Suprapubic skin (tissue), 4 donors: ENCODE measurements around the gene SHISA9. TPM values are rescaled to one million over a fixed set of nuclear protein-coding genes. Genes with fewer than 3 reads are reported as not detected.

Source experiments
- DNase-seq, 2 donors: peaks; one replicate each; pipeline ENCODE4 v3.0.0-alpha.2; 2019; ENCODE audit warnings: low spot score in 2 of 2
- H3K27ac ChIP-seq: fragments of 200-600 bp; sonication (generic); one replicate; pipeline ENCODE4 v1.5.1; 2019
- H3K27me3 ChIP-seq: fragments of 200-600 bp; sonication (generic); one replicate; pipeline ENCODE4 v1.5.1; 2019
- H3K36me3 ChIP-seq: fragments of 200-600 bp; sonication (generic); one replicate; pipeline ENCODE4 v1.5.1; 2019
- H3K4me1 ChIP-seq: fragments of 200-600 bp; sonication (generic); one replicate; pipeline ENCODE4 v1.5.1; 2019
- H3K4me3 ChIP-seq: fragments of 200-600 bp; sonication (generic); one replicate; pipeline ENCODE4 v1.5.1; 2019; ENCODE audit warnings: mild to moderate bottlenecking
- H3K9me3 ChIP-seq: fragments of 200-600 bp; sonication (generic); one replicate; pipeline ENCODE4 v1.5.1; 2019
- CTCF ChIP-seq, 2 donors: fragments of 200-600 bp in 1 of 2; fragments of 450-650 bp in 1 of 2; sonication (generic) in 1 of 2; IDR thresholded peaks; one replicate each; pipeline ENCODE4 v1.5.1; 2016 to 2019; ENCODE audit warnings: antibody characterized with exemption in 2 of 2, mild to moderate bottlenecking in 1 of 2, moderate library complexity in 1 of 2
- EP300 ChIP-seq: sonication (generic); formaldehyde crosslinking; IDR thresholded peaks from one replicate; pipeline ENCODE4 v1.6.1; 2017; ENCODE audit warnings: antibody characterized with exemption
- POLR2A ChIP-seq, 2 donors: fragments of 450-650 bp; IDR thresholded peaks; one replicate each; pipeline ENCODE4 v1.6.1; 2017; ENCODE audit warnings: antibody characterized with exemption in 2 of 2, mild to moderate bottlenecking in 2 of 2, moderate library complexity in 2 of 2
- POLR2AphosphoS5 ChIP-seq, 3 donors: sonication (generic); formaldehyde crosslinking; IDR thresholded peaks; one replicate each; pipeline ENCODE4 v1.6.1; 2017; ENCODE audit warnings: antibody characterized with exemption in 3 of 3
- WGBS: methylation state at CpG from one replicate; pipeline ENCODE4 v1.1.5; 2018; 5-methylcytosine and 5-hydroxymethylcytosine counted together
- total RNA-seq, 4 donors: library from RNA; depleted of rRNA; stranded (reverse); fragments of >200 nt; gene quantifications; one replicate each; pipeline ENCODE4 v1.1.0, GENCODE V29; 2016

The SHISA9 gene
- total RNA-seq, 4 donors from 2014 or later = 0.26 to 1.9 (median 1.2) TPM

GRCh38 chr16:12942861-12943260 is 41.5 kb downstream of the SHISA9 start:
- DNase-seq = no peak
- whole genome bisulfite sequencing = 64% methylated on average over 5 of the region's 5 CpGs
- no peaks in the 10 kb centered on the region for H3K36me3 ChIP-seq
- no peaks in the 10 kb centered on the region for H3K27me3 ChIP-seq
- no peak overlapping the region for H3K27ac ChIP-seq
- H3K4me3 ChIP-seq = no peak overlapping the region
- no peaks in the 10 kb centered on the region for H3K9me3 ChIP-seq
- H3K4me1 ChIP-seq = no peaks in the 10 kb centered on the region
- TF ChIP-seq EP300 (no peak), CTCF (IDR thresholded peaks at IDR 0.05) (no peak), POLR2AphosphoS5 (IDR thresholded peaks at IDR 0.05) (no peak), POLR2A (IDR thresholded peaks at IDR 0.05) (no peak)

- Histone ChIP-seq H3K27ac (no peak overlapping the region), H3K4me3 (no peak overlapping the region), H3K36me3 (no peaks in the 10 kb centered on the region), H3K27me3 (no peaks in the 10 kb centered on the region), H3K9me3 (no peaks in the 10 kb centered on the region), H3K4me1 (no peaks in the 10 kb centered on the region)
- WGBS = 73% methylated on average over 3 of the region's 3 CpGs
- DNase-seq = no peak
- no peak for TF ChIP-seq CTCF (IDR thresholded peaks at IDR 0.05)
- TF ChIP-seq POLR2AphosphoS5 (IDR thresholded peaks at IDR 0.05) = no peak
- TF ChIP-seq POLR2A (IDR thresholded peaks at IDR 0.05) = no peak
- TF ChIP-seq EP300 = no peak
These were observed 42.9 kb downstream of the SHISA9 start for GRCh38 chr16:12944300-12944699.

GRCh38 chr16:12951392-12951791 is 50.0 kb downstream of the SHISA9 start:
- WGBS = 76% methylated on average over 1 of the region's 1 CpG
- Histone ChIP-seq H3K27ac (no peak overlapping the region), H3K27me3 (no peaks in the 10 kb centered on the region), H3K4me3 (no peak overlapping the region), H3K36me3 (no peaks in the 10 kb centered on the region), H3K9me3 (no peaks in the 10 kb centered on the region), H3K4me1 (no peaks in the 10 kb centered on the region)
- DNase-seq = no peak
- TF ChIP-seq POLR2AphosphoS5 (IDR thresholded peaks at IDR 0.05) (no peak), POLR2A (IDR thresholded peaks at IDR 0.05) (no peak), CTCF (IDR thresholded peaks at IDR 0.05) (no peak), EP300 (no peak)

- H3K9me3 ChIP-seq = no peaks in the 10 kb centered on the region
- no peak overlapping the region for H3K4me3 ChIP-seq
- TF ChIP-seq POLR2A (IDR thresholded peaks at IDR 0.05) (no peak), CTCF (IDR thresholded peaks at IDR 0.05) (no peak), POLR2AphosphoS5 (IDR thresholded peaks at IDR 0.05) (no peak), EP300 (no peak)
- H3K4me1 ChIP-seq = no peaks in the 10 kb centered on the region
- DNase-seq = no peak
- no peak overlapping the region for H3K27ac ChIP-seq
- H3K27me3 ChIP-seq = no peaks in the 10 kb centered on the region
- 85% methylated on average over 4 of the region's 4 CpGs for WGBS
- H3K36me3 ChIP-seq = no peaks in the 10 kb centered on the region
These were observed 50.6 kb downstream of the SHISA9 start for GRCh38 chr16:12951976-12952375.

- TF ChIP-seq POLR2AphosphoS5 (IDR thresholded peaks at IDR 0.05) = no peak
- TF ChIP-seq CTCF (IDR thresholded peaks at IDR 0.05) = no peak
- no peak for TF ChIP-seq EP300
- TF ChIP-seq POLR2A (IDR thresholded peaks at IDR 0.05) = no peak
- H3K36me3 ChIP-seq = no peaks in the 10 kb centered on the region
- H3K4me3 ChIP-seq = no peak overlapping the region
- no peaks in the 10 kb centered on the region for H3K27me3 ChIP-seq
- H3K4me1 ChIP-seq = no peaks in the 10 kb centered on the region
- DNase-seq = no peak
- H3K27ac ChIP-seq = no peak overlapping the region
- H3K9me3 ChIP-seq = no peaks in the 10 kb centered on the region
These were observed 57.0 kb downstream of the SHISA9 start for GRCh38 chr16:12958366-12958765.
